NCI-H2107 treated with DMSO at 0.1 percent for 48 hours (cell line): Measurements from ENCODE around the gene IL37.
"Not testable (repeated sequence)": the region's sequence is repeated elsewhere in the genome, so short reads cannot be mapped to it uniquely, and the experiment has no call there.

Experiments
- DNase-seq: peaks from one replicate; lab custom pipeline; 2025; ENCODE audit not compliant: unreplicated experiment; lab: John Stamatoyannopoulos, UW

Gene IL37

DNA sequence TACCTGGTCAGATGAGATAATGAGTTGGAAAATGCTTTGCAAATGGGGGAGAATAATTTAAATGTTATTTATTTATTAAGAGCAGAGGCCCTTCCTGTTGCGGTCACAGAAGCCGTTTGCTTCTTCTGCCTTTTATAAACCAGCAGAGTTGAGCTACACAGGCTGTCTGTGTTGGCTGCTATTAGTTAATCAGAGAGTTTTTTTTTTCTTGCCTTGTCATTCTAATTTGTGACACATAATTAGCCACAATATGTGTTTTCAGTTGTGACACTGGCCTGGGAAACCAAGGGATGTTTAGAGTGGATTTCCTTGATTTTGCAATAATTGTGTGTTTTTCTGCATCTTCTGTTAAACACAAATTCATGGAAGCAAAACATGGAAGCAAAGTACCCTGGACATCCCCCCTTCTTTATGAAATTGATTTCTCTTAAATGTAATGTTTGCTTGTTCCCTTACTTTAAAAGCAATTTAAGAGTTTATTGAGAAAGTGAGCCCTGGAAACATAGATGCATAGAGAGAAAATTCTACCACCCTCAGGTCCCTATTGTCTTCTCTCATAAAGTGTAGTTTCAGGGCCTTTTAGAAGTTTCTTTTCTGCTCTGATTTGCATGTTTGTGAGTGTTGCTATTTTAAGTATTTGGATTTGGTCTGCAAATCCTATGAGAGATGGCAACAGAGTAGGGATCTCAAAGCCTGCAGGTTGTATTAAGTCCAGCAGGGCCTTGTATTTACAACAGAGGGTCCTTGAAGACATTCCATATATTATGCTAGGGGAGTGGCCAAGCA is 22.8 kb upstream of the IL37 start:
- DNase-seq: no peak

DNA sequence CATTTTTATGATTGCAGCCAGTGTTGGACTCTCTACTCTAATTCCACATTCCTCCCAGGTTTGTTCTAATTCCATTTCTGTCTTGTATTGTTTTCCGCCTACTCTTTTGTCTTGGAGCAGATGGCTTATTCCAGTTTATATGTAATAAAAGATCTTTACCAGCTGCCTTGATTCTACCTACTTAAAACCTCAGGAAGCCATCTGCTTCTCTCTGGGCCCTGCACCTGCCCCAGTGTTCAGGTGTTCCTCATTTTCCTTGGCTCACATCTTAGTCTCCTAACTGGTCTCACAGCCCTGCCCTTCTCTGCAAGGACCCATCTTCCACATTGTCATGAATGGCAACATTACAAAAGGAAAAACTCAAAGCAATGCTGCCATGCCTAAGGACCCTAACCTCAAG is 21.0 kb upstream of the IL37 start:
- no peak for DNase-seq

DNA sequence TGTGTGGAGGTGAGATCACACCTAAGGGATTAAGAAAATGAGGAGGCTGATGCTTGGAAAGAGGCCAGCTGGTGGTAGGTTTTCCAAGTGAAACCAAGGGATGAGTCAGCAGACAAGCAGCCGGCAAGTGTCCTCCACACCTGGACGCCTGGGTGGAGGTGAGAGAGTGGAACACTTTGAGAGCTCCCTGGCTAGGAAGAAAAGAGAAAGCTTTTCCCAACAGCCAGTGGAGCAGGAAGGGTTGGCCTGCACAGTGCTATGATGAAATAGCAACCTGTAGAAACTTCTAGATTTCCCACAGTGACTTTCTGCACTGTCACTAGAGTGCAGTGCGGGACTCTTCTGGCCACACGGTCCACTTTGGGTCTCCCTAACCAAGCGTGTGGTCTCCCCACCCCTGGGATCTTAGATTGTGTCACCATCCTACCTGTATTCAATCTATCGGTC is 19.6 kb upstream of the IL37 start:
- DNase-seq: no peak

DNA sequence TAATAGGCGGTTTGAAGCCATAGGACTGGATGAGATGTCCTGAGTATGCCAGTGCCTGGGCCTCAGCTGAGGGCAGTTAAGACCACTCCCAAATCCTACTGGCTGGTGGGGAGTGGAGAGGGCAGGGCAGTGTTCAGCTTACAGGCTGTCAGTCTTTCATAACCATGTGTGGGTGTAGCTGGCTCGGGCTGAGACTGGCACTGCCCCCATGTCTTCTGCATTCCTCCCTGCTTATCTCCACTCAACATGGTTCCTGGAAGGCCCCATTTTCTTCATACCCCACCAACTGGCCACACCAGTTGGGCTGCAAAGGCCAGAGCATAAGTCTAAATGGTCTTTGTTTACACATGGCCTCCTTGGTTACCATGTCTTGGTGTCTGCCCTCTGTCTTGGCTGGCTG is 17.2 kb upstream of the IL37 start:
- DNase-seq: no peak

DNA sequence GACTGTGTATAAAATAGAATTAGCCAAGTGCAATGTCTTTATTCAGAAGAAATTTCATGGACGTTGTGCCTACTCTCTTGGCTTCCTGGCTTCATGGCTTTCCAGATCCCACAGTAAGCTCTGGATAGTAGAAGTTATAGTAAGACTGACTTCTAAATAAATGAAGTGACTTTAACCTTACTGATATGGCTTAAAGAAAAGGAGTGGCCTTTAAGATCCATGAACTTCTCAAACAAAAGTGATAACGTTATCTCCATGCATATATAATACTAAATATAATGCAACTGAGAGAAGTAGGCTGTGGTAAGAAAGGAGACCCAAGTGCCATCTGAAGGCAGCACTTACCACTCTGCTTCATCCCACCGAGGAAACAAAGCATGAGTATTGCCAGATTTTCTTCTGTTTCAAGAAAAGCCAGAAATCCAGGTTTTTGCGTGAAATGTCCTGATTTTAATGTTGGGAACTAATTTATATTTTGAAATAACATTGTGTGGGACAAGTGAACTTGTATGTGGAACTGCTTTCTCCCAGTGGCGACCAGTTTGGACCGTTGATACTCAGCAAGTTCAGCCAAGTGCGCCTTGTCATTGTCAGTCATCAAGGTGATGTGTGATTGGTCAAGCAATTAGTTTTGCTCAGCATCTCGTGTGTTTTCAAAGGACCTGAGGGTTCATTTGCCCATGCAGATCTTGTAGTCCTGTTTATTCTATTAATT is 13.9 kb upstream of the IL37 start:
- no peak for DNase-seq

DNA sequence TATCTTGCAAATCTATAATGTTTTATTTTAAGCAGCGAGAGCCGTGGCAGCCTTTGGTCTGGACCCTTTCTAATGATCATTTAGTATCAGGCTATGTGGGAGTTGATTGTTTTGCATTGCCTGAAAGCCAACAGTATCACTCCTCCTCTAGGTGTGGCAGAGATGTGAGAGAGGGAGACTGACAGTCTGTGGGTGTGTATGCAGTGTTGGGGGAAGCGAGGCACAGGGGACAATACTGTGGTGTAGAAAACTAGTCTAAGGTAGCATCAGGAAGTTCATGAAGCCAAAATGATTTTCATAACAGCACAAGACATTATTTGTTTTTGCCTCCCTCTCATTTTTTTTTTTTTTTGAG is 13.4 kb upstream of the IL37 start:
- no peak for DNase-seq

DNA sequence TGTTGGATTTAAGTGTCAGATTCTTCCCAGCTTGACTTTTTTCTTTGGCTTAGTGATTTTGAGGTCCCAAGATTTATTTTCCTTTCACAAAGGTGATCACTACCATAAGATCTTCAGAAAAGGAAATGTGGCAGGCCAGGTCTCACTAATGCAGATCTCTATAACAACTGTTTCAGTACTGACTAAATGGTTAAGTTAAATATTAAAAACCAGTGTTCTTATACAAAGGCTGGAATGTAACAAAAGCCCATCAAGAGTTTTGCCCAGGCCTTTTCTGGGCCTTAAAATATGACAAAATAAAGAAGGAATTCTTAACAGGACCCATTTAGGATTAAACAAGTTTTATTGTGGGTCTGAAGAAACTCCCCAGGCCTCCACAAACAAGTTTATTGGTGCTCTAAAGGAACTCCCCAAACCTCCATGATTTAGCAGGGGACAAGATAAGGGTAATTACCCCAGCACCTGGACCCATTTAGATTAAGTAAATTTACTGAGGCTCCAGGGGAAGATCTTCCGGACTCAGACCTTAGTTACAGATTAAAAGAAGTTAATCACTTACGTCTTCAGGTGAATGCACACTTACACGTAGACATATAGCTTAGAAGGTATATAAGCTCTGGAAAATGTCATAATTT is 9.4 kb upstream of the IL37 start:
- not testable (repeated sequence) for DNase-seq

DNA sequence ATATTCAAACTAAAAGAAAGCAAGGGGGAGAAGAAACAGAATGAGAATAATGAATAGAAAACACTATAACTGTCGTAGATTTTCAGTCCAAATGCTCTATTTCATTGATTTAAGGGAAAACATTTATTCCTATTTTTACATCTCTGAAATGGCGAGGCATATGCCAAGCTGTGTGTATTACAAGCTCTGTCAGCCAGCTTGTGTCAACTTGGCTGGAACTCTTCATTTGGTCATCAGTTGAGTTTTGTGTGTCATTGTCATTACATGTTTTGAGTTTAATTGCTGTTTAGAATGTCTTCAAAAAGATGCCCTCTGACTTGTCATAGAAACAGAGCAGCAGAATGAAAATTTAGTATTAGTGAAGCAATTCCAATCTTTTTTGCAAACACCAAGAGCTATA is 8.1 kb upstream of the IL37 start:
- no peak for DNase-seq

DNA sequence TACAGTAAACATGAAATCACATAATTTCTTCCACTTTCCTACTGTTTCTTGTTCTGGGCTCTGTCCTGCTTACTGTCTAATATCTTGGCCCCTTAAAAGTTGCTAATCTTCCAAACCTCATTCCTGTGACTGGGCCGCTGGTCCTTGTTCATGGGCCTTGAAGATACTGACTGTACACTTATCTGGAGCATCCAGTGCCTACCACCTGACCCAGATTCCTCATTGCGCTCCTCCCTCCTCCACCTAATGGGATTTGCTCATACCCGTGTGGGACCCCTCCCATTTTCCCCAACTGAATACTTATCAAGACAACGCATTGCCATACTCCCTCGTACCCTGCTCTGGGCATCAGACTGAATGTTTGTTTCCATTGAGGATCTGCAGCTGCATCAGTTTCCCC is 6.1 kb upstream of the IL37 start:
- DNase-seq: no peak

DNA sequence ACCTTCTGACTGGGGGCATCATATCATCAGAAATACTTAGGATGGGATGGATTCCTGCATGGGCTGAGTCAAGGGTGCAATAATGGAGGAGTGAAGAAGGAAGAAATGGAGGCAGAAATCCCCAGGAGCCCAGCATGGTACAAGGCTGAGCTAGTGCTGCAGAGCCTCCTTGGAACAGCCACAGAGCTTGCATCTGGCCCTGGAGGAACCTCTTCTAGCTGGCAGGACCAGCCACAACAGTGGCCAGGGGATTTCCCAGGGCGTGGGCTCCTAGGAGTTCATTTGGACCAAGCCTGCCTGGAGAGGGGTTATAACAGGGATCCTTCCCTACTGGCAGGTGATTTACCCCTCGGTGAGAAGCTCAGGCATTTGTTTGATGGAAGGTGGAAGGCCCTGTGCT is 4.7 kb upstream of the IL37 start:
- DNase-seq: no peak

DNA sequence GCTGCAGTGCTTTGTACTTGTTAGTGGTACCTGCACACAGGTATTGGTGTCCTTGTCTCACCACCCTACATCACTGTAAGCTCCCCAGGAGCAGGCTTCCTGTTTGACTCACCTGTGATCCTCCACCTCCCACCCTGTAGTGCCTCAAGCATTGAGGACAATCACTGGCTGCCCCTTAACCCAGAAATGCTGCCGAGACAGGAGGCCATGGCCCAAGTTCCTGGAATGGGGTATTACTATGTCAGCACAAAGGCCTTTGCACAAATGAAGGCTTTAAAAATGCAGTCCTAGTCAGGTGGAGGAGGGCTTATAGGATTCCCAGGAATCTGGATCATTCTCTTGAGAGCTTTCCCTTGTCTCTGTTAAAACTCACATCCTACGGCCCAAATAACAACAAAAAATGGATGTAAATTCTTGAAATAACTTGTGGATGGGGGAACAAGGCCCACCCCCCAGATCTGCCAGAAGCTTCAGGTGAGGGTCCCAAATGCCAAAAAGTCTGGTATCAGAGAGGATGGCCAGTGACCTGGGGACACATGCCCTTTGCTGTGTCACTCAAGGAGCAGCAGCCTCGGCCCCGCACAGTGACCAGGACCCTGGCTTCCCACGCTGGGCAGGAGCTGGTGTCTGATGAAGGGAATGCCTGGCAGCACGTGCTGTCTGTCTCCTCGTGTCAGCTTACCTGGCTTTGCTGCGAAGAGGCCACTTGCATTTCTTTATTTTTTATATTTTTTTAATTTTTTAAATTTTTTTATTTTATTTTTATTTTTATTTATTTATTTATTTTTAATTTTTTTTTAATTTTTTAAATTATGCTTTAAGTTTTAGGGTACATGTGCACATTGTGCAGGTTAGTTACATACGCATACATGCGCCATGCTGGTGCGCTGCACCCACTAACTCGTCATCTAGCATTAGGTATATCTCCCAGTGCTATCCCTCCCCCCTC is 3.7 kb upstream of the IL37 start:
- DNase-seq: no peak

DNA sequence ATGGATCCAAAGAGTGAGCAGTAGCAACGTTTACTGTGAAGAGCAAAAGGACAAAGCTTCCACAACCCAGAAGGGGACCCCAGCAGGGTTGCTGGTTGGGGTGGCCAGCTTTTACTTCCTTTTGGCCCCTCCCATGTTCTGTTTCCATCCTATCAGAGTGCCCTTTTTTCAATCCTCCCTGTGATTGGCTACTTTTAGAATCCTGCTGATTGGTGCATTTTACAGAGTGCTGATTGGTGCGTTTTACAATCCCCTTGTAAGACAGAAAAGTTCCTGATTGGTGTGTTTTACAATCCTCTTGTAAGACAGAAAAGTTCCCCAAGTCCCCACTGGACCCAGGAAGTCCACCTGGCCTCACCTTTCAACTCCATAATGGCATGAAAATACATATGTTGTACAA is 2.4 kb upstream of the IL37 start:
- not testable (repeated sequence) for DNase-seq

DNA sequence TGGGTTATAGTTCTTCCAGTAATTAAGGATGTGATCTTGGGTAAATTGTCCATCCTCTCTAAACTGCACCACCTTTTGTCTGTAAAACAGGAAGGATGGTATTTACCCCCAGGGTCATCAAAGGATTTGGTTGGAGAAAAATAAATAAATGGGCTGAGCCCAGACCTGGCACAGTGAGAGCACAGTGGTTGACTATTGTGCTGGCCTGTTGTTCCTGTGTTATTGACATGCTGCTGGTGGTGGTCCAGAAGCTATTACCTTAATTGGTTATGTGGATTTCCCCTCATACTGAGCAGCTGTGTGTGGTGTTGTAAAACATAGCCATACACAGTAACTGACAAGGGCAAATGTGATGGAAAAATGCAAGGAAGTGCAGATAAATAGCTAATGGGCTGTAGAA is 746 bp upstream of the IL37 start:
- no peak for DNase-seq

DNA sequence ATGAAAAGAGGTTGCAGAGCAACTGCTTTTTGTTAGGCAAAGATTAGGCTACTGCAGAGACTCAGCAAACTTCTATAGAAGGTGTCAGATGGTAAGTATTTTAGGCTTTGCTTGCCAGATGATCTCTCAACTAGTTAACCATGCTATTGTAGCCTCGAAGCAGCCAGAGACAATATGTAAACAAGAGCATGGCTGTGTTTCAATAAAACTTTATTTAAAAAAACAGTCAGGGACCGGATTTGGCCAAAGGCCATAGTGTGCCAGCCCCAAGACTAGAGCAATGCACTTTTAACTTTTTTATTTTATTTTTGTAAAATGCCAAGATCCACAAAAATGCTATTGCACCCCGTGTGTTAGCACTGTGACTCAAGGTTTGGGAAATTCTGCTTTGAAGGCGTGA is 1.4 kb downstream of the IL37 start:
- DNase-seq: no peak

DNA sequence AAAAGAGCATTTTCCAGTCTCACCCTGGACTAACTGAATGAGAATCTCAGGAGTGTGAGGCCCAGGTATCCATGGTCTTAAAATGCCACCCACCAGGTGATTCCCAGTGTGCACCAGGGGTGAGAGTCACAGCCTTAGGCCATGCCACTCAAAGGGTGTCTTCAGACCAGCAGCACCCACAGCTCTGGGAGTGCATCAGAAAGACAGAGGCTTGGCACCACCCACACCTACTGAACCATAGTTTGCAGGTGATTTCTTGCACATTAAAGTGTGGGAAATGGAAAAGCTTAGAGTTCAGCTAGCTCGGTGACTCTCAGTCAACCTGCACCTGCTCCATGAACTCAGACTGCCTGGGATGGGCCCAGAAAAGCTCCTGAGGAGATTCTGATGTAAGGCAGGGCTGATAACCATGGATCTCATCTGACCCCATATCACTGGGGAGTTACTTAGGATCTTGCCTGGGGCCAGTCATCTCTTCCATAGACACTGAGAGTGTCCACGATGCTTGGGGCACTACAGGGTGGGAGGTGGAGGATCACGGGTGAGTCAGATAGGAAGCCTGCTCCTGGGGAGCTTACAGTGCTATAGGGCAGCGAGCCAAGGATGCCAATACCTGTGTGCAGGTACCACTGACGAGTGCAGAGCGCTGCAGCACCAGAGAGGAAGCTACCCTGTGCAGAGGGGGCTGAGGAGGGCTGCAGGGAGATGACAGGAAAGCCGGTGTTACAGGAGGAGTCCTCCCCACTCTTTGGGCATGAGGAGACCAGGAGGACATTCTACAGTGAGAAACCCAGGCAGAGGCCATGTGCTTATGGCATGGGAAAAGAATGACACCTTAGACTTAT is 4.6 kb downstream of the IL37 start:
- DNase-seq: no peak

DNA sequence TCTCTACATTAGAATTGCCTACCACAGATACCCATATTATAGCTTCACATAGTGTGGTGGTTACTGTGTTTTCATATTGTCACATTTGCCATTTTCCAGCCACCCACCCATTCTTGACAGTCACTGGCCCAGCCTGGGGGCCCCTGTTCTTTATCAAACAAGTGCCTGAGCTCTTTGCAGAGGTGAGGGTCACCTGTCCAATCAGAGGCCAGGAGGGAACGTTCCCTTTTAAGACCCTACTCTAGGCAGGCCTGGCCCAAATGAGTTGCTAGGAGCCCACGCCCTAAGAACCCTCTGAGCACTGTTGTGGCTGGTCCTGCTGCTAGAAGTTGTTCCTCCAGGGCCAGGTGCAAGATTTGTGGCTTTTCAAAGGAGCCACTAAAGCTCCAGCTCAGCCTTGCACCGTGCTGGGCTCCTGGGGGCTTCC is 5.2 kb downstream of the IL37 start:
- DNase-seq: no peak

DNA sequence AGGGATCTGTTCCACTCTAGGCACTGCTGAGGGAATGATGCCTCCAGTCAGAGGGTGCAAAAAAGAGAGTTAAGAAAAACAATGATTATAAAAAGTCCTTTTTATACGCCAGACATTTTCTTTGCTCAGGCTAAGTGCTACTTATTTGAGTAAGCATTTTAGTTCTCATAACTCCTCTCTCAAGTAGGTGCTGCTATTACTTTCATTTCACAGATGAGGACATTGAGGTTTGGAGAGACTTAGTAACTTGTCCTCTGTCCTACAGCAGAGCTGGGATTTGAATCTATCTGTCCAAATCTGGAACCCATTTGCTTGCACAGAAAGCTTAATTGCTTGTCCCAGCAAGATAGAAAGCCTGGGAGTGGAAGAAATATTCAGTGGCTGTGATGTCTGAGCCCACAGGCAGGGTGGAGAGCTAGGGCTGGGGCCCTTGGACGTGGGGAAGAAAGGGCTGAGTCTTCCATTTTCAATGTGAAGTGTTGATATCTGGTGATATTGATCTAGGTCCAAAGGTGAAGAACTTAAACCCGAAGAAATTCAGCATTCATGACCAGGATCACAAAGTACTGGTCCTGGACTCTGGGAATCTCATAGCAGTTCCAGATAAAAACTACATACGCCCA is 5.8 kb downstream of the IL37 start:
- no peak for DNase-seq

DNA sequence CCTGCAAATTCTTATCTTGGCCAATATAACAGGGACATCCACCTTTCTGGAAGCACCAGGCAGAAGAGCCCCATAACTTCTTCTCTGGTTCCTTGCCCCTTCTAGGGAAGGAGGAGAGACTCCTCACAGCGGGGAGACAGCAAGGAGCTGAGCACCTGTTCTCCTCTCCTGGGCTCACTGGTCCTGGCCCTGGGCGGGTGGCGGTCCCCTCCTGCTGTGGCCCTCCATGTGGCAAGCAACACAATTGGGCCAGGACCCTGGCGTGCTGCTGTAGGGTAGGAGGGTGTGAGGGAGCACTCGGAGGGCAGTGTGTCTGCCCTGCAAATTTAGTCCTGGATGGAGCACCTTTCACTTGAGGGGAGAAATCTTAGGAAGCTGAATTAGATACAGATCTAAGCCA is 6.9 kb downstream of the IL37 start:
- DNase-seq: no peak

DNA sequence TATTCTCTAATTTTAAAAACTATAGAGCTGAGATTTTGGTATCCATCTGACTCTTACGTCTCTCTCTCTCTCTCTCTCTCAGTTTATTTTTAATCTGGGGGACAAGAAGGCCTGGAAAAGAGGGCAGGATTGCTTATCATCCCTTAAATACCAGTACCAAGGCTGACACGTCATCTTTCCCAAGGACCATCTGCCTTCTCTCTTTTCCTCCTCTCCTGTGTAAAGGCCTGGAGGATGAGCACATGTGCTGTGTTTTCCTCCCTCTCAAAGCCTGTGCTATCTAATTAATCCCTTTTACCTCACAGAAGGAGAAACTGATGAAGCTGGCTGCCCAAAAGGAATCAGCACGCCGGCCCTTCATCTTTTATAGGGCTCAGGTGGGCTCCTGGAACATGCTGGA is 7.3 kb downstream of the IL37 start:
- DNase-seq: no peak

DNA sequence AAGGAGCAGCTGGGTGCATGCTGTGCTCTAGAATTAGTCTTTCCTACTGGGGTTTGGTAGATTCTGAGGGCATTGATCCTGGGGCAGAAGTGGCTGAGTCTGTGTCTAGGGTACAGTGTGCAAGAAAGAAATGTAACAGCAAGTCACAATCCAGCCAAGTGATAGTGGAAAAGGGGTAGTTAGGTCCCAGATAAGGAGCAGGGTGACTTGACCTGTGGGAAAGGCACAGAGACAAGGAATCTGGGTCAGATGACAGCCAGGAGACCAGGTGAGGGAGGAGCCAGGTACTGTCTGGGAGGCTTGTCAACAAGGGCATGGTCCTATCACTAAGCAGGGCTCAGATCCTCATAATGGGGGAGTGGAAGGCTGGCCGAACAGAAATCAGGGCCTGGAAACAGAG is 8.1 kb downstream of the IL37 start:
- no peak for DNase-seq
